GM18519 (cell line): ENCODE results near the gene CAMTA2.

Source experiments
- ATAC-seq: cut with Tn5 transposase; IDR thresholded peaks from one replicate; pipeline ENCODE4 v1.9.1; 2021; ENCODE audit warnings: mild to moderate bottlenecking, moderate library complexity; ENCODE audit not compliant: unreplicated experiment, low FRiP score

CAMTA2 gene

GRCh38 chr17:5003214-5003867 is 15.9 kb upstream of the CAMTA2 start:
- no peak for ATAC-seq

GRCh38 chr17:5002121-5002788 is 14.8 kb upstream of the CAMTA2 start:
- no peak for ATAC-seq

DNA sequence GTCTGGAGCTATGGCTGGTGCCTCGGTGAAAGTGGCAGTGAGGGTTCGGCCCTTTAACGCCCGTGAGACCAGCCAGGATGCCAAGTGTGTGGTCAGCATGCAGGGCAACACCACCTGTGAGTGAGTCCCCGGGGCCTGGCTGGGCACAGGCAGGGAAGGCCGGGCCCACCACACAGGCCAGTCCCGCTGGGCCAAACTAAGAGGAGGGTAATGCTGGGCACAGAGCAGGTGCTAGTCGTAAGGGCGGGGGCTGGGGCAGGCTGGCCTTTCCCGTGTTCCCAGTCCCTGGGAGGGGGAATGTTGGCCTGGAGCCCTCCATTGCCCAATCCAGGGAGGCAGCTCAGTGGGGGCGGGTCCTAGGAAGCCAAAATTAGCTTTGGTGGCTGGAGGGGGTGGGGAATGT is 12.8 kb upstream of the CAMTA2 start:
- no peak for ATAC-seq

DNA sequence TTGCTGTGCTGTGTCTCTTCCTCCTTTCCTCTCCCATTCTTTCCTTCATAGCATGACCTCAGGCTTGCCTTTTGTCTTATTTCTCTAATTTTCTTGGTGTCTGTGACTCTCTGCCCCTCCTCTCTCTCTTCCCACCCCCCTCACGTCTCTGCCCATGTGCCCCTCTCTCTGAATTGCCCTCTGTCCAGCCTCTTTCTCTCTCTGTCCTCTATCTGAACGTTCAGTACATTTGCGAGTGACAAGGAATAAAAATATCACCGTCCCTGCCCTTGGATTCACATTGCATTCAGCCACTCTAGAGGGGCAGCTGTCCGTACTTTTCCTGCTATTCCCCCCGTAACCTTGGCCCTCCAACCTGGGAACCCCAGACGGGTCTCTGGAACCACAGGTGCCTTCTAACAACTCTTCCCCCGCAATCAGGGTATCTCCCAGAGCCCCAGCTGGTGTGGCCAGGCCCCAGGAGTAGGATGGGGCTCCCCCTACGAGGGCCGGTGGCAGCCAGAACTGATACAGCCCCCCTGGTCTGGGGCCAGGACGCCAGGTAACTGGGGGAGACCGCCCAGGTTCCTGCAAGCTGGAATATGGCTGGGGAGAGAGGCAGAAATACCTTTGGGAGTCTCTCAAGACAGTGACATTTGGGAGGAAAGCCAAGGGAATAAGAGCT is 12.1 kb upstream of the CAMTA2 start:
- no peak for ATAC-seq

- no peak for ATAC-seq
Measured at GRCh38 chr17:4998732-4999429, 11.4 kb upstream of the CAMTA2 start.

DNA sequence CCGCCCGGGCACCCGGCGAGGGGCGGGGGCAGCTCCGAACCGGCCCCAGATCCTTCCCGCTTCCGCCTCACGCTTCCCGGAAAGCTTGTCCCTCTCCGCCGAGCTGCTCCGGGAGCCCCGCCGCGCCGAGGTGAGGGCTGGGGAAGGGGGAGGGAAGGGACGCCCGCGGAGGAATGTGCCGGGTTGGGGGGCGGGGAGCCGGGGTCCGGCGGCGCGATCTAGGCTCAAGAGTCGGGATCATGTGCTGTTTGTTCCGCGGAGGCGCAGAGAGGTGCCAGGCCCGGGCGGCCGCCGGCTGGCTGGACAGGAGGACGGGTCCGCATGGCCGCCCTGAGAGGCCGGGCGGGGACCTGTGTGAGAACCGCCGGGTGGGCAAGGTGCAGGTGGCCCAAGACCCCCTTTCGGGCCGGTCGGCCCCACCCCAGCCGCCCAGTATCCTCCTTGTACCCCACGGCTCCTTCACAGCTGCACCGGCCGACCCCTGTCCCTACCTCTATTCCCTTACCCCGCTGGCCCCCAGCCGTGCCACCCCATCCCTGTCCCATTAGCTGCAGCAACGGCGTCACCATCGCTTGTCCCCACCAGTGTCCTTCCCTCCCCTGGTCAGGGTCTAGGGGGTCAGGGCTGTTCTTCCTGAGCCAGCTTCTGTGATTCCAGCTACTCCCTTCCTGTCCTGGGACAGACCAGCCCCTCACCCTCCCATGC is 10.7 kb upstream of the CAMTA2 start:
- no peak for ATAC-seq

GRCh38 chr17:4997302-4998026 is 10.0 kb upstream of the CAMTA2 start, which contains the start of the genes INCA1 and KIF1C:
Gene INCA1, minus strand, starts transcription at chr17:4997522. Its CDS starts 3,085 bp downstream, at chr17:4994437.
Gene KIF1C, plus strand, starts transcription at chr17:4997950. Its CDS starts 2,297 bp downstream, at chr17:5000247.
- ATAC-seq, result peak; percentile 70

- ATAC-seq, result no peak
Measured at GRCh38 chr17:4994081-4994595, 6.7 kb upstream of the CAMTA2 start.

DNA sequence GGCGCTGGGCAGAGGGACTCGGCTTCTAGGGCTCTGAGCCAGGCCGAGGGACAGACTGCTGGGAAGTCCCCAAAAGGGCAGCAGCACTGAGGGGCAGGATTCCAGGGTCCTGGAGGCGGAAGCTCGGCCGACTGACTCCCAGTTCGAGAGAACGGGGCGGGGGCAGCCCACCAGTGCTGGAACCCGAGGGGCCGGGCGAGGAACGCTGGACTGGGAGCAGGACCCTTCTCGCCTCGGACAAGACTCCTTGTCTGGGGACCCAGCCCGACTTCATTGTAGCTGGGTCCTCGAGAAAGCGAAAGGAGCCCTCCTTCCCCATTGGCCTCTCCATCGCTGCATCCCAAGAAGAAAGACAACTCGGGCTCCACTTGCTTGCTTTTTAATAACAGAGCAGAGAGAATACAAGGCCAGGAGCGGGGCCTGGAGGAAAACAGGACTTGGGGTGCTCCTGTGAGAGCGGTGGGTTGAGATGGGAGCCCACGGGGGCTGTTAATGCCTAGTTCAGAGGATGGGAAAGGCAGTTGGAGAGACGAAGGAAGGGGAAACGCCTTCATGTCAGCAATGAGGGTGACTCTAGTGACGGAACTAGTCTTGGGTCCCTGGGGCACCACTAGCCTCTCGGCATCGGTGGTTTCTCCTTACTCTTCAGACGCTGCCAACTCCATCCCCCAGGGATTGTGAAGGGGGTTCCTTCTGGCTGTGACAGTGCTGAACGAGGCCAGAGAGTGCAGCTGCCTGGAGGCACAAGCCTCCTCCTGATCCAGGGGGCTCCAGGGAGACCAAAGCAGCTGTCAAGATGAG is 492 bp upstream of the CAMTA2 start:
- ATAC-seq, result no peak

DNA sequence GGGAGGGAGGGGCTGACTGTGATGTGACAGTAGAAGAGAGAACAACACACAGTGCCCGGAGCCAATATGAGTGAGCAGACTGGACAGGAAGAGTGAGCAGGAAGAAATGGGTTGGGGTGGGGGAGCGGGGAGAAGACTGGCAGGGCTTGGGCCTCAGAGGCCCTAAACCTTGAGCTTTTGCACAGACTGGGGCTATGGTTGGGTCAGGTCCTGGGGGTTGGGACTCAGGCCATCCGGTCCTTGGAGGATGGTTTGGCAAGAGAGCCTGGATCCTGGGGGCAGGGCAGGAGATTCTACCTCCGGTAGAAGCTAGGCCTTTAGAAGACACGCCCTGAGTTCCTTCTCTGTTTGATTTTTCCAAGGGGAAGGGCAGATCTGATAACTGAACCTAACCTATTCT is 1.1 kb downstream of the CAMTA2 start:
- ATAC-seq, result no peak

GRCh38 chr17:4982305-4982704 is 5.2 kb downstream of the CAMTA2 start:
- ATAC-seq, result no peak

DNA sequence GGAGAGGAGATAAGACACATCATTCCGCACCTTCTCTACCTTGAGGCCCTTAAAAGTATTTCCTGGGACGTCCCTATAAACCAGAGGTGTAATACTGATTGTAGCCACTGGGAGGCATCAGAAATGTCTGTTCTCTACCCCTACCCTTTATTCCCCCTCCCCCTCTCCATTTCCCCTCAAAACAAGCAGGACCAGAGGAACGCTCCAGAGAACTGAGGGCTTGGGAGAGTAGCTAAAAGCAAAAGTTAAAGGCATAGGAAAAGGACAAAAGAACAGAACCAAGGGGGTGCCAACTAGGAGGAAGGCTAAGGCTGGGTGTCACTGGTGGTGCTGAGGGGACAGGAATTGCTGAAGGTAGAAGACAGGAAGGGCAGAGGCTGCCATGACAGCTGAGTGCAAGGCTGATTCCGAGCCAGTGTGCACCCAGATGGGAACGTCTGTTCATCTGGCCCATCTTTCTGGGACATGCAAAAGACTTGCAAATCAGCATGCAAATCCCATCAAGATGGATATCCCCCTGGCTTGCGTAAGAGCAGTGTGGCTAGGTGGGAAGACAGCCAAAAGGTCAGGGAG is 6.7 kb downstream of the CAMTA2 start:
- ATAC-seq, result no peak

DNA sequence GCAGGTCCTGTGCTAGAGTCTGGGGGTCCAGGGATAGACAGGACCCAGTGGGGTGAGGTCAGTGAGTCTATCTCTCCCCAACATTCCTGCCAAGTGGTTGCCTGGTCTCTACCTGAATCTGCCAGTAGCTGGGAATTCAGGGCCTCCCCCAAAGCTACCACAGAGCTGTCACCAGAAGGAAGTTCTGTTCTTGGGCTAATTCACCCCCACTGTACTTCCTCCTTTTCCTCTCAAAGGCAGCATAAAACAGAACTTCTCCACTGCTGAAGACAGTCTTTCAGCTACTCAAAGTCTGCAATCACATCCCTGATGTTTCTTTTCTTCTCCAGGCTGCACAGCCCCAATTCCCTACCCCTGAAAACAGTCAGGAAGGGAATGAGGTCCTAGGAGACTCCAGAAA is 8.7 kb downstream of the CAMTA2 start:
- ATAC-seq, result no peak

DNA sequence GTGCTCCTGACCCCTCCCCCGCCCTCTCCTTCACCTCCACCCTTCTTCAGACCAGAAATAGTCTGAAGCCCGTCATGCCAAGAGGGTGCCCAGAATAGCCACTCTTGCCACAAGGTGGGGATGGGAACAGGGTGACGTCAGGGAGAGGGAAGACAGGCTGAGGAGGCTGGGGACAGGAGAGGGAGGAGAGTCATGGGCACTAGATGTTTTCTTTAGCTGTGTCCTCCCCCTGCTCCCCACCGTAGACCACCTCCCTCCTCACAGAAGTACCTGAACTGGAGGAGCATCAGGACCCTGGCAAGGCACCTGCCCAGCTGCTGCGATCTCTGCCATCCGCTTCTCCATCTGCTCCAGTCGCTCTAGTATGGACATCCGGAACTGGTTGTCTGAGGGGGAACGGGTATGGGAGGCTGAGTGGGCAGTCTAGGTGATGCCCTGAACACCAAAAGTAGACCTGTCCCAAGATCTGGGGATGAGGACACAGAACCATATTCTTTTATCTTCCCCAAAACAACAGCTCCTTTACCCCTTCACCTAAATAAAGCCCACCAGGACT is 13.3 kb downstream of the CAMTA2 start:
- ATAC-seq, result no peak

GRCh38 chr17:4973256-4974114 is 14.0 kb downstream of the CAMTA2 start:
- ATAC-seq, result no peak

- no peak for ATAC-seq
Measured at GRCh38 chr17:4972752-4973151, 14.7 kb downstream of the CAMTA2 start.

- ATAC-seq, result no peak
Measured at GRCh38 chr17:4972322-4972721, 15.2 kb downstream of the CAMTA2 start.
